AG08395 (cell line): ENCODE measurements around the gene DBH.
"Not testable (repeated sequence)": the region's sequence is repeated elsewhere in the genome, so short reads cannot be mapped to it uniquely, and the experiment has no call there.

Experiments used
- DNase-seq: peaks from one replicate; pipeline ENCODE4 v3.0.0; 2012; ENCODE audit warnings: mixed read lengths, low spot score

DBH gene

DNA sequence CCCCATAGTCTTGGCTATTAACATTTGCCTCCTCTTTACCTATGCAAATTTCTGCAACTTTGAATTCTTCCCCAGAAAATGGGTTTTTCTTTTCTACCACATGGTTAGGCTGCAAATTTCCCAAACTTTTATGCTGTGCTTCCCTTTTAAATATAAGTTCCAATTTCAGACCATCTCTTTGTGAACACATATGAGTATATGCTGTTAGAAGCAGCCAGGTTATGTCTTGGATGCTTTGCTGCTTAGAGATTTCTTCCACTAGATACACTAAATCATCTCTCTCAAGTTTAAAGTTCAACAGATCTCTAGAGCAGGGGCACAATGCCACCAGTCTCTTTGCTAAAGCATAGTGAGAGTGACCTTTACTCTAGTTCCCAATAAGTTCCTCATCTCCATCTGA, 10.2 kb upstream of the DBH start:
- DNase-seq, result not testable (repeated sequence)

DNA sequence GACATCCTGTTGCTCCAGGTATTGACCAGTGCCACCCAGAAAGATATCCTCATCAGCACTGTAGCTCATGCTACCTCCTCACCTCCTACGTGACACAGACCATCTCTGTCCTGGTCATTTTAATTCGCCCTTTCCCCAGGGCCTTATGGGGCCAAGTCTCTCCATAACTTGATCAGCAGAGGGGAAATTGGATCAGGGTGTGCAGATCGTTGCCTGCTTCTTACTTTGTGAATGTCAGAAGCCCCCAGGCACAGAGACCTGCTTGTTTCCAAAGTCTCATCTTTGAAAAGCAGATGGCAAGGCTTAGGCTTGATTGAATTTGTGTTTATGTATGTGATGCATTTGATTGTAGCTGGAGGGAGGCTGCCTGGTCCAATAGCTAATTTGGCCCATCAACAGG, 8.8 kb upstream of the DBH start:
- no peak for DNase-seq

DNA sequence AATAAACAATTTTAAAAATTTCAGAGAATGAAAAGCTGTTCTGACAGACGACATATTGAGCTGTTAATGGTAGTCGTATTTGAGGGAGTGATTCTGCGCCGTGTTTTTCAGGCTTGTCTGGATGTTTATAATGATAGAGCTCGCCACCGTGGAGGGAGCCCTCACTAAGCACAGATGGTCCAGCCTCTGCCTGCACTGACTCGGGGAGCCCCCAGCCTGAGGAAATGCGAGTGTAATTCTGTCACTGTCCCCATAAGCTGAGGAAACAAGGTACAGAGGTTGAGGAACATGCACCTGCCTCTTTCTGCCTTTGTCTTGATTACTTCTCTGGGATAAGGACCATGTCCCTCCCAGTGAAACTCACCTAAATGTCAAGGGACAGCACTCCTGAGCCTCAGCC, 7.4 kb upstream of the DBH start:
- DNase-seq, result no peak

DNA sequence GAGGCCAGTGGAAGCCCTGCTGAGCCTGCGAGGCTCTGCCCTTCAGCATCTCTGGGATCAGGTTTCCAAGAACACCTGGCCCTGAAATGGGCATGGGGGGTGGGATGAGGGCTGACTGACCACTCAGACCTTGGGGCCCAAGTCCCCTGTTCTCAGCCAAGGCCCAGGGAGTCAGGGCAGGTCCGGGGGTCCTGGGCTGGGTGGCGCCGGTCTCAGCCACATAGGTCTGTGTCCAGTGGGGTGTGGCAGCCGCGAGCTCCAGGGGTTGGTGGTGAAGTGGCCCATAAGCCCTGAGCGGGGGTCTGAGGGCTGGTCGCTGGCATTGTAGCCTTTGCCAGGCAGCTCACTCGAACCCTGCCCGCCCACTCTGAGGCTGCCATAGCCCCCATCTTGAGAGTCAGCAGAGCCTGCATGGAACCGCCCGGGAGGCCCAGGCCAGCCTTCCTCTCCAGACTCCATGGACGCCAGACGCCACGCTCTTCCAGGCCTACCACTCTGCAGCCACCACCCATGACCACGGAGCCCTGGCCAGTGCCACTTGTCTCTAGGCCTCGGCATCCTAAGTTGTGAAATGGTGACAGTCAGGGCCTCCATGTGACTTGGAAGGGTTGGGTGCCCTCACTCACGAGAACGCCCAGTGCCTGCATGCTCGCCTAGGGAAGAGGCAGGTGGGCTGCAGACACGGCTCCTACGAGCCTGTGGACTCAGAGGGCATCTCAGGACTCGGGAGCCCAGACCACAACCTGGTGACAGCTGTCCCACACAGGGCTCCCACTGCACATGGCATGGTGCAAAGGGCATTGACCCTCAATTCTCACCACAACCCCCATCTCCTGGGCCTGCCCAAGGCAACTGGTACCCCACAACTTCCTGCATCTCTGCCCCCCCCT, 6.7 kb upstream of the DBH start:
- no peak for DNase-seq

DNA sequence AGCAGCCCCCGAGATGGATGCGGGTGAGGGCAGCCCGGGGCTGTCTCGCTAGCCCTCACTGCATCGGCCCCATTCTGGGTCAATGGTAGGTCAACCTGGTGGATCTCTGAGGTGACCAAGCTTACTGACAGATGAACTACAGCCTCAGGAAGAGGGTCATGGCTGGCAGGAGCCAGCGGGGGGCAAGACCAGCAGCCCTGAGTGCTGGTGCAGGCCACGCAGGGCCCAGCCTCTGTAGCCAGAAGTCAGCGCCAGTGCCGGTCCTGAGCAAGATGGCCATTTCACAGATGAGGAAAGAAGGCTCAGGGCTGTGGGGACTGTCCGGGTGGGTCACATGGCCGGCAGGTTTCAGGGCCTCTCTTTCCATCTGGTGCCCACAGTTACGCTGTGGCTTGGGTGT, 5.1 kb upstream of the DBH start:
- DNase-seq, result no peak

DNA sequence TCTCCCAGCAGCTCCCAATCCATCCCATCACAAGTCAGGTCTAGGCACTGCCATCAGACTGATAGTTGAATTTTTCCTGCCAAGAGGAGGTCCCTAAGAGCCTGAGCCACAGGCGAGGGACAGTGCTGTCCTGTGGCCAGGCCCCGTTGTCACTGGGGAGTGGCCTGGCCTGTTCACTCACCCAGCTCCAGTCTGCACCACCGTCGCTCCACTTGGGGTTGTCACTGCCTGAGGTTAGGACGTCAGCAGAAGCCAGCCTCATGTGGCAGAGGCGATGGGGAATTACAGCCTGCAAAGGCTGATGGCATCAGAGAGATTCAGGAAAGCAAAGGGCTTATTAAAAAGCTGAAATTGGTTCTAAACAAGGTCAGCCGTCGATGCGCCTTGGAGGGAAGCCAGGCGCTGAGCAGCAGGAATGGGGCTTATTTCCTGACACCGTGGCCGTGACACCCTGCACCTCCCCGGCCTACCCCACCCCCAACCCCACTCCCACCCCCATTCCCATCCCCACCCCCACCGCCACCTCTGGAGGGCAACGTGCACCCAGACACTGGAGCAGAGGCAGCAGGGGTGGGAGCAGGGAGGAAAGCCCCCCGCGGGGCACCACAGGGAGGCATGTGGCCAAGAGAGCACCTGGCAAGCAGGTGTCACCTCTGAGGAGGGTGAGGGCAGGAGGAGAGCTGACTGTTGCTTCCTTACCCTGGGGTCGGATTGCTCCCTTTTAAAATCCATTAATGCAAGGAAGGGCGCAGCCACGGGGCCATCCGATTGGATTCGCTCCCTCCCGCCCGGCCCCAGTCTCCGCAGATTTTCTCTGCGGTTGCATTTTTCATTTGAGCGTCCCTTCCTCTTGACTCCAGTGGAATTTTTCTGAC, 3.1 kb upstream of the DBH start:
- DNase-seq, result no peak

DNA sequence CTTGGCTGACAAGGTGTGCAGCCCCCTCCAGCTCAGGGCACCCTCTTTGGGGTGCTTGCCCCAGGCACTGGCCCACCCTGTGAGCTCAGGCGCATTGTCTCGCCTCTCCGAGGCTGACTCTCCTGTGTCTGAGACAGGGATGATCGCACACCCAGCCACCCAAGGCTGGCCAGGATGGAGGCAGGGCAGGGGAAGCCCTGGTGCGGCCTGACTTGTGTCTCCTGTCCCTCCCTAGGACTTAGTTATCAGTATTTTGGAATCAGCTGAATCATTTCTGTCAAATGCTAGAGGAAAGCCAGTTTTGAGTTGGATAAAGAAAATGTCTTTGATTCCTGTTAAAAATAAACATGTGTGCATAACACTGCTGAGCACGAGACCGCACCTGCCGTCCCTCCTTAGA, 2.5 kb upstream of the DBH start:
- no peak for DNase-seq

DNA sequence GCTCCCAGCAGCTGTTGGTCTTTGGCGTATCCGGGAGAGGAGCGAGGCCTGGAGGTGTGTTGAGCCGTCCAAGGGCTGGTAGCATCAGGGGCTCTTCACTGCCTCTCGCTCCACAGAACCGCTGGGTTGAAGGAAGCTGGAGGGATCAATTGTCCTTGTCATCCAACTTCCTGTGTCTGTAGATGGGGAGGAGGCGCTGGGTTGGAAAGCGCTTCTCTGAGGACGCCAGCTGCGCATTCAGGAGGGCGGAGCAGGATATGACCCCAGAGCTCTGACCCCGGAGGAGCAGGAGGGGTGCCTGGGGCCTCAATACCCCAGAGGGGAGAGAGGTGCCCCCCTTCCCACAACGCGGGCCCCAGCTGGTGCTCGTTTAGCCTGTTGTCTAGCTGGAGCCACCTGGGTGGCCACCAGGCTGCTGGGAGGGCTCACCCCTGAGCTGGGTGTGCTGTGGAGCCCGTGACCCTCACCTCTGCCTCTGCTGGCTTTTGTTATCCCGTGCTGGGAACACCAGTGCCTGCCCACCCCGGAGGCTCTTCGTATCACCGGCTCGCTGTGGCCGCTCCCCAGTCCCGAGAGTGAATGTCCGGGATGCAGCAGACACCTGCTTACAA, 2.0 kb upstream of the DBH start:
- DNase-seq, result no peak

DNA sequence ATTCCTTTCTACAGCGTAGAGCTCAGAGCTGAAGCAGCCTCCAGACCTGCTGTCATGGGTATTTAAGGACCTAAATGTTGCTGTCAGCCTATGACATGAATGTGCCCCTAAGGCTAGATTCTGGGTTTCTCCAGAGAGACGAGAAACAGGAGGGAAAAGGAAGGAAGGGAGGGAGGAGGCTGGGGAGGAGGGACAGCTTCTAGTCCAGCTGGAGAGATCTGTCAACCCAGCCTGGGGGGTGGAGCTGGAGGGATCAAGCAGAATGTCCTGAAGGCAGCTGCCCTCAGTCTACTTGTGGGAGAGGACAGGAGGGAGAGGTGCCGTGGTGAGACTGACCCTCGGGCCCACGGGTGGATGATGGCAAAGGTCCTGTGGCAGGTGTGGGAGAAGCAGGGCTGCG, 1.1 kb upstream of the DBH start:
- no peak for DNase-seq

DNA sequence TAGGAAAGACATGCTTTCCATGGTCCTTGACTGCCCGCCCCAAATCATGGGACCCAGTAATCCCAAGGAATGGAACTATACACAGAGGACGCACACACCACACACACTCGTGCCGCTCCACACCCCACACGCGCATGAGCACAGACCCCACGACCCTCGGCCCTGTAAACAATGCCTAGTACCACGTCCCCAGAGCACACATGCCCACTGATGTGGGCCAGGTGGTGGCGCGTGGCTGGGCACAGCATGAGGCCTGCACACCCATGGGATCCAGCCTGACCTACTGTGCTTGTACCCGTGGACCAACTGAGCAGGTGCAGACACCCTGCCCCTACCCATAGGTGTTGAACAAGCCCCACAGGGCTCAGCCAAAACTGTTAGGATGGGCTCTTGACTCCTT, 739 bp downstream of the DBH start:
- DNase-seq, result no peak

DNA sequence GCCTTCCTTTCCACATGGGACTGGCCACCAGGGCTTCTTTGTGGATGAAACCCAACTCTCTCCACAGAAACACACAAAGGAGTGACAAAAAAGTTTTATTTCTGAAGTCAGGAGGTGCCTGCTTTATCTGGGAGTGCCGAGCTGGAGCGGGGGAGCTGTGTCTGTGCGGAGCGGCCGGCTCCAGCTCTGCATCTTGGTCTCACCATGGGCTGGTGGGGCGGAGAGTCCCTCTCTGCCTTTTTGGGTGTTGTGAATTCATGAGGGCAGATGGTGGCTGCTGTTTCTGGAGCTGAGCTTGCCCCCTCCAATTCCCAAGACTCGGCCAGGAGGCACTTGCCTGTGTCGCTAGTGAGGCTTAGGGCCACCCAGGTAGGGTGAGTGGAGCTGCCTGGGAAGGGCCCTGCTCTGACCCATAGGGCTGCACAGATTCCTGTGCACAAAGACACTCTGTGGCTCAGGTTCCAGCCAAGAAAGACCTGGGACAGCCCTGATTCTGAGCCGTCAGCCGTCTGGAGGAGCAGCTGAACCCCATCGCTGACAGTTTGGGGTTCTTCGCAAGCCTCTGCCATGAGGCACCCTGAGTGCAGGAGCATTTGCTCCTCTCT, 1.4 kb downstream of the DBH start:
- DNase-seq, result no peak

DNA sequence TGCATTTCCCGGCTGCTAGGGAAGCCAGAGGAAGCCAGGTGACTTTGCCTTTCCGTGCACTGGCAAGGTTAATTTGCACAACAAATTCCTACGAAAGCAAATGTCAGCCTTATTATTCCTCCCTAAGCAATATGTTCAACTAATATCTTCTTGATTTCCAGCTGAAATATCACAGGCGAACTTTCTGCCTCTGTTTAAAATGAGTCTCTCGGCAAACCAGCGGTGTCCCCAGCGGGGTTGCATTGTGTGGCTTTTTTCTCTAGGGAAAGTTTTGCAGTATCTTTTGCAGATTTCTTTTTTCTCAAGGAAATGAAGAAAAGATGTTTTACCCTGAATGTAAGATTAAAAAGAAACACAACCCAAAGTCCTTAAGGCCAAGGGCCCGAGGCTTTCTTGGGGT, 1.9 kb downstream of the DBH start:
- DNase-seq, result no peak

DNA sequence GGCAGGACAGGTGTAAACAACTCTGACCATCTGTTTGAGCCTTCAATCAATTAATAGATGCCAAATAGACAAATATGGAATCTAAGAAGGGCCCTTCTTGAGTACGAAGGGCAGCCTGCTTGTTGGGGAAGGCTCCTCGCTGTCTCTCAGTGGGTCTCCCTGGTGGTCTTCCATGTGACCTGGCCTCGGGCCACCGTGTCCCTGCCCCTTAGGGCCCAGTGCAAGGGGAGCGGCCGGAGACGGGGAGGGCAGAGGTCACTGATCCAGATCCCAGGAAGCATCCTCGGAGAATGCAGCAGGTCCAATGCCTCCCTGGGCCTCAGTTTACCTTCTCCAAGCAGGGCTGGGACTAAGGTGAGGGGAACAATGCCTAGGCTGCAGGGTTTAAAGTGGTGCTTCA, 2.5 kb downstream of the DBH start:
- DNase-seq, result no peak

DNA sequence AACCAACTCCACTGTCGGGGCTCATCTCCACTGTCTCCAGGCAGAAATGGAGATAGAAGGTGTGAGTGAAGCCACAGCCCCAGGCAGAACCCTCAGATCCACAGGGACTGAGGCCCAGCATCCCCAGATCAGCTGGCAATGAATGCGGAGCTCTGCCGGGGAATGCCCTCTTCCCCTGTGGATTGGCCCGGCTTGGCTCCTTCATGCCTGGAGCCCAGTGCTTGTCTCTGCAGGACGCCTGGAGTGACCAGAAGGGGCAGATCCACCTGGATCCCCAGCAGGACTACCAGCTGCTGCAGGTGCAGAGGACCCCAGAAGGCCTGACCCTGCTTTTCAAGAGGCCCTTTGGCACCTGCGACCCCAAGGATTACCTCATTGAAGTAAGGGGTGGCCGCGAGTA, 3.5 kb downstream of the DBH start:
- DNase-seq, result no peak

DNA sequence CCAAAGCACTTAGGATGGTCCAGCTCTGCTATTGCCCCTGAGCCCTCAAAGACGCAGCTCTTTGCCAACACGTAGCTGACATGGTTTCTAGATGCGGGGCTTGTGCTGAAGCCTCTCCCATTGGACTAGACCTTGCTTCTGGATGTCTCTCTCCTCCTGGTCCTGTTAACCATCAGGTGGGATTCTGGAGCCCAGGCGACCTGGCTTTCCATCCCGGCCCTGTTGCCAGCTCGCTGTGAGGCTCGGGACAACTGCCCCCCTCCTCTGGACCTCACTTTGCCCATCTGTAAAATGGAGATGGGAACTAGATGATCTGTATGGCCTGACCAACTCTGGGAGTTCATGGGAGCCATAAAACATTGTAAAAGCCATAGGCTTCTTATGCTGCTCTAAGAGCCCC, 4.0 kb downstream of the DBH start:
- no peak for DNase-seq

DNA sequence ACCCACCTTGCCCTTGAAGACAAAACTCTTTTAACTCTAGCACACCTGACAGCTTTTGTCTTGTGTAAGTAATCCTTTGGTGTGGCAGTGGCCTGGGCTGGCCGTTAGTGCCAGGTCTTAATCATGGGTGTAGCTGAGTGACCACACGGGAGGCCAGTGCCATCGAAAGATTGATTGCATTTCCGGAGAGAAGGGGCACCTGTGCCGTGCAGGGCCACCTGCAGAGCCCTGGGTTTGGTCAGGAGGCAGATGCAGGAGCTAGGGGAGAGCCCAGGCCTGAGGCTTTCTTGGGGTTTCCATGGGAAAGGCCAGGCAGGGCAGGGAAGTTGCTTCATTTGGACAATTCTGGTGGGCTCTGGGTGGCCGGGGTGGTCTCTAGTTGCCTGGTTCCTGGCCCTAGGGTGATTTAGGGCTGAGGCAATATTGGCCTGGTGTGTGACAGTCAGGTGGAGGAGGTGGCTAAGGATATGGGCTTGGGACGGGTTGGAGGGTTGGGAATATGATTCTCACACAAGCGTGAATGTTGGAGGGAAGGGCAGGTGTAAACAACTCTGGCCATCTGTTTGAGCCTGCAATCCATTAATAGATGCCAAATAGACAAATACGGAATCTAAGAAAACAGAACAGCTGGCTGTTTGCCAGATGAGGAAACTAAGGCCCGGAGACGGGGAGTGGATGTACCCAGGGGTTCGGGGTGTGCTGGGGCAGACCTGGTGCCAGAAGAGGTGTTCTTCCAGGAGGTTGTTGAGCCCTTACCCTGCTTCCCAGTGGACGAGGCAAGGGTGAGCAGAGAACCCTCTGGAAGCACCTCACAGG, 4.6 kb downstream of the DBH start:
- DNase-seq, result no peak

DNA sequence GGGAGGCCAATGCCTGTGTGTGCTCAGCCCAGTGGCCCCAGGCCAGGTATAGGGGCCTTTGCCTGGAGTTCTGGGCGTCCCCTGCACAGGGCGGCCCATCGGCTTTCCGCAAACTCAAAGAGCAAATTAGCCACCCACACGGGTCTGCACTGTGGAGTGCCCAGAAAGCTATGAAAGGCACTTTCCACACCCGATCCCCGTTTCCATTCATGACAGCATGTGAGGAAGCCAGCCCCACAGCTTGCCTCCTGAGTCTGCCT, 5.2 kb downstream of the DBH start:
- no peak for DNase-seq

DNA sequence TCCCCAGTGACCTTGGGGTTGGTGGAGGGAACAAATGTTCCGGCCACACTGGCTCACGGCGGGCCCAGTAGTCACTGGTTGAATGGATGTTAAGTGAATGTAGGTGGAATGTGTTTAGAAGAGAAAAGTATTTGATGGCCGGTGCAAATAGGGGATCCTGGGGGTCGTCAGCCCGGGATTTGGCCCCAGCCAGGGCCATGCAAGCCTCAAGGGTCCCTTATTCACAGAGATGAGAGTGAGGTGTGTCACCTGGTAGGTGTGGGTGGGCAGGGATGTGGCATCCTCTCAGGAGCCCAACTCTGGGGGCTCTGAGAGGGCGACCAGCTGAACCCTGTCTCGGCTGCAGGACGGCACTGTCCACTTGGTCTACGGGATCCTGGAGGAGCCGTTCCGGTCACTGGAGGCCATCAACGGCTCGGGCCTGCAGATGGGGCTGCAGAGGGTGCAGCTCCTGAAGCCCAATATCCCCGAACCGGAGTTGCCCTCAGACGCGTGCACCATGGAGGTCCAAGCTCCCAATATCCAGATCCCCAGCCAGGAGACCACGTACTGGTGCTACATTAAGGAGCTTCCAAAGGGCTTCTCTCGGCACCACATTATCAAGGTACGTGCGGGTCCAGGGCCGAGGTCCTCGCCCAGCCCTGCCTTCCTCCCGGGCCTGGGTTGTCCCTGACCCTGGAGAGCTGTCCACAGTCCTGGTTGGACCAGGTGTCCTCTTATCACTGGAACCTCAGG, 5.9 kb downstream of the DBH start:
- no peak for DNase-seq

DNA sequence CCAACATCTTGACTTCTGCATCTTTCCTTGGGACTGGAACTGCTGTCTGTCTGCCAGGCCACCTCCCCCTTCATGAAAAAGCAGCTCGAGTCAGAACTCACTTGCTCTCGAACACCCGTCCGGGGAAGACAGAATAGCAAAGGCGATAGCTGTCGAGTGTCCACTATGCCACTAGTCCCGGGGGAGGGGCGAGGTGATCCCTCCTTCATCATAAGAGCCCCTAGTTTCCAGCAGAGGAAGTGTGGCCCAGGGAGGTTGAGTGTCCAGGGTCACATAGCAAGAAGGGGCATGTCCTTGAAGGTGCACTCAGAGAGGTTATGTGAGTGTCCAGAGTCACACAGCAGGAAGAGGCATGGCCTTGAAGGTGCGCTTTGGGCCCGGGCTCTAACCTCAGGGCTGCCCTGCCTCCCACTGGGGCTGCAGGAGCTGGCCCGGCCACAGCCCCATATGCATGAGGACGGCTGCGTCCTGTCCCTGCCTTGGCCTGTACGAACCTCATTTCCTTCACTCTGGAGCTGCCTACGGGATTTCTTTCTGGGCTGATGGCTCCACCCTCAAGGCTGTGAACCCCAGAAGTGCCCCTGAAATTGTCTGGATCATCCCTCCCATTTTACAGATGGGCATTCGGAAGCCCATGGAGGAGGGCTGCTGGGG, 6.7 kb downstream of the DBH start:
- DNase-seq, result no peak

DNA sequence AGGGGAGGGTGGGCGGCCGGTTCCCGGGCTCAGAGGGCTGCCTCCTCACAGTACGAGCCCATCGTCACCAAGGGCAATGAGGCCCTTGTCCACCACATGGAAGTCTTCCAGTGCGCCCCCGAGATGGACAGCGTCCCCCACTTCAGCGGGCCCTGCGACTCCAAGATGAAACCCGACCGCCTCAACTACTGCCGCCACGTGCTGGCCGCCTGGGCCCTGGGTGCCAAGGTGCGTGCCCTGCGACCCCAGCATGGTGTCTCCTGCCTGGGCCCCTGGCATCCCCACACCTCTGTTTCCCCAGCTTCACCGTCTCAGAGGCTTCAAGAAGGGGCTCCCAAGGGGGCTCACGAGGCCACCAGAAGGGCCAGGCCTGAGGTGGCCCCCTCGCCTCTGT, 7.2 kb downstream of the DBH start:
- DNase-seq, result no peak
